T-cell (primary cell): ENCODE results near the gene RGS17. TPM values are rescaled to one million over a fixed set of nuclear protein-coding genes. Genes with fewer than 3 reads are reported as not detected.

Experiments
- ATAC-seq, 4 experiments: fragments of 200-7000 bp in 3 of 4; fragments of 150-1000 bp in 1 of 4; cut with Tn5 transposase; replicated peaks in 1 of 4; 1 replicate in 3 of 4; 2 replicates in 1 of 4; pipeline ENCODE4 v1.10.0; 2021; ENCODE audit warnings: moderate library complexity in 3 of 4, mild to moderate bottlenecking in 2 of 4, moderate number of reproducible peaks in 1 of 4
- CTCF ChIA-PET, 2 donors: fragments of 300-600 bp; sonication (Branson Sonifier 250); formaldehyde crosslinking; loops; one replicate each; lab custom pipeline; 2022; ENCODE audit warnings: antibody characterized with exemption in 2 of 2; lab: Charles Lee
- POLR2A ChIA-PET, 2 donors: fragments of 300-600 bp; sonication (Branson Sonifier 250); formaldehyde crosslinking; loops; one replicate each; lab custom pipeline; 2022; ENCODE audit warnings: antibody characterized with exemption in 2 of 2; lab: Charles Lee
- DNase-seq, 35 experiments: peaks; one replicate each; pipeline versions ENCODE4 v3.0.0 to v3.0.0-alpha.2; 2013 to 2023
- H3K27ac ChIP-seq: one replicate; pipeline ENCODE4 v1.5.1; 2013; ENCODE audit warnings: low read length
- H3K27me3 ChIP-seq, 2 experiments: replicated peaks in 1 of 2; 1 replicate in 1 of 2; 2 replicates in 1 of 2; pipeline versions ENCODE4 v1.6.1 to v1.7.0; 2013; ENCODE audit warnings: low read length in 1 of 2, mixed read lengths in 1 of 2; ENCODE audit not compliant: control insufficient read depth in 2 of 2, insufficient read depth in 2 of 2; ENCODE audit errors: extremely low read depth in 1 of 2
- H3K36me3 ChIP-seq, 2 donors: 1 replicate in 1 of 2; 2 replicates in 1 of 2; pipeline versions ENCODE4 v1.6.1 to v1.7.0; 2013; ENCODE audit warnings: low read length in 1 of 2; ENCODE audit not compliant: control insufficient read depth in 2 of 2, insufficient read depth in 1 of 2; ENCODE audit errors: extremely low read depth in 1 of 2
- H3K4me1 ChIP-seq, 2 experiments: 1 replicate in 1 of 2; 2 replicates in 1 of 2; pipeline versions ENCODE4 v1.6.1 to v1.7.0; 2013; ENCODE audit warnings: low read length in 2 of 2, mixed read lengths in 1 of 2; ENCODE audit not compliant: insufficient read depth in 2 of 2, control insufficient read depth in 1 of 2; ENCODE audit errors: extremely low read depth in 1 of 2
- H3K4me3 ChIP-seq, 2 donors: 1 replicate in 1 of 2; 2 replicates in 1 of 2; pipeline versions ENCODE4 v1.5.1 to v1.7.0; 2013; ENCODE audit warnings: mild to moderate bottlenecking in 2 of 2, low read length in 1 of 2, moderate library complexity in 1 of 2; ENCODE audit not compliant: control insufficient read depth in 1 of 2; ENCODE audit errors: extremely low read depth in 1 of 2
- H3K9me3 ChIP-seq: 2 replicates; pipeline ENCODE4 v1.7.0; 2013
- H3K27ac Mint-ChIP-seq, 2 donors: one replicate each; pipeline ENCODE4 v1.8.0; 2020 to 2021; ENCODE audit warnings: mild to moderate bottlenecking in 2 of 2, mixed read lengths in 2 of 2
- H3K27me3 Mint-ChIP-seq, 2 donors: one replicate each; pipeline ENCODE4 v1.8.0; 2021 to 2022; ENCODE audit warnings: mixed read lengths in 2 of 2
- H3K36me3 Mint-ChIP-seq: one replicate; pipeline ENCODE4 v1.8.0; 2021; ENCODE audit warnings: mixed read lengths
- H3K4me1 Mint-ChIP-seq, 3 donors: one replicate each; pipeline ENCODE4 v1.8.0; 2020 to 2022; ENCODE audit warnings: mixed read lengths in 3 of 3, mild to moderate bottlenecking in 1 of 3
- H3K4me3 Mint-ChIP-seq, 3 donors: one replicate each; pipeline ENCODE4 v1.8.0; 2020 to 2022; ENCODE audit warnings: mild to moderate bottlenecking in 3 of 3, mixed read lengths in 3 of 3, moderate library complexity in 3 of 3
- H3K9me3 Mint-ChIP-seq, 3 donors: one replicate each; pipeline ENCODE4 v1.8.0; 2020 to 2022; ENCODE audit warnings: mixed read lengths in 3 of 3
- WGBS: methylation state at CpG from one replicate; pipeline ENCODE4 v1.1.5; 2013; ENCODE audit warnings: missing lambda C conversion rate; ENCODE audit not compliant: insufficient coverage; 5-methylcytosine and 5-hydroxymethylcytosine counted together
- total RNA-seq, 35 experiments: library from RNA in 6 of 35; stranded (reverse) in 6 of 35; fragments of 120-200 nt in 1 of 35; gene quantifications; one replicate each; pipeline versions ENCODE4 v1.2.1 to v1.2.4 and lab custom pipeline; 2013 to 2026

RGS17 gene
- total RNA-seq, 5 donors from 2014 or later (not counting 1 experiment from before 2014, with no cell fraction given): 0.09 to 0.30 TPM; not detected in 3

- no peaks in the 10 kb centered on the region for H3K36me3 ChIP-seq
- H3K27ac ChIP-seq: no peak overlapping the region
- no peaks in the 10 kb centered on the region for H3K27me3 ChIP-seq
- no peak for ATAC-seq
- H3K4me3 Mint-ChIP-seq: no peak overlapping the region
- POLR2A ChIA-PET: no interaction called here
- H3K36me3 Mint-ChIP-seq: no peaks in the 10 kb centered on the region
- H3K27me3 Mint-ChIP-seq: peaks cover 11 to 32% of the 10 kb centered on the region in 2 donors
- CTCF ChIA-PET: no interaction called here
- H3K9me3 ChIP-seq: no peaks in the 10 kb centered on the region
- DNase-seq: no peak
- H3K4me3 ChIP-seq: no peak overlapping the region
- no peaks in the 10 kb centered on the region for H3K9me3 Mint-ChIP-seq
- no peaks in the 10 kb centered on the region for H3K4me1 ChIP-seq
- H3K4me1 Mint-ChIP-seq: no peaks in the 10 kb centered on the region
- WGBS: no CpG with 5 or more reads among the region's 6 CpGs
- no peak overlapping the region for H3K27ac Mint-ChIP-seq
Observed at GRCh38 chr6:153103319-153103655, 27.8 kb downstream of the RGS17 start.

GRCh38 chr6:153102605-153103318, 28.3 kb downstream of the RGS17 start:
- H3K9me3 Mint-ChIP-seq: no peaks in the 10 kb centered on the region
- Histone ChIP-seq H3K4me3 (no peak overlapping the region), H3K4me1 (no peaks in the 10 kb centered on the region), H3K27ac (no peak overlapping the region), H3K36me3 (no peaks in the 10 kb centered on the region), H3K9me3 (no peaks in the 10 kb centered on the region), H3K27me3 (no peaks in the 10 kb centered on the region)
- H3K27ac Mint-ChIP-seq: no peak overlapping the region
- DNase-seq: no peak
- no peak overlapping the region for H3K4me3 Mint-ChIP-seq
- H3K36me3 Mint-ChIP-seq: no peaks in the 10 kb centered on the region
- WGBS: no CpG with 5 or more reads among the region's 2 CpGs
- ATAC-seq: no peak
- POLR2A ChIA-PET: no interaction called here
- no peaks in the 10 kb centered on the region for H3K4me1 Mint-ChIP-seq
- peaks cover 11 to 33% of the 10 kb centered on the region in 2 donors for H3K27me3 Mint-ChIP-seq
- CTCF ChIA-PET: no interaction called here

- WGBS: 88% methylated on average over 1 of the region's 5 CpGs
- CTCF ChIA-PET: no interaction called here
- no peak overlapping the region for H3K27ac Mint-ChIP-seq
- peaks cover 11 to 35% of the 10 kb centered on the region in 2 donors for H3K27me3 Mint-ChIP-seq
- no peaks in the 10 kb centered on the region for H3K9me3 Mint-ChIP-seq
- no peaks in the 10 kb centered on the region for H3K36me3 ChIP-seq
- H3K4me3 ChIP-seq: no peak overlapping the region
- H3K4me1 ChIP-seq: no peaks in the 10 kb centered on the region
- no peaks in the 10 kb centered on the region for H3K36me3 Mint-ChIP-seq
- POLR2A ChIA-PET: no interaction called here
- ATAC-seq: no peak
- no peaks in the 10 kb centered on the region for H3K4me1 Mint-ChIP-seq
- no peak for DNase-seq
- no peak overlapping the region for H3K27ac ChIP-seq
- H3K4me3 Mint-ChIP-seq: no peak overlapping the region
- no peaks in the 10 kb centered on the region for H3K27me3 ChIP-seq
- no peaks in the 10 kb centered on the region for H3K9me3 ChIP-seq
Observed at GRCh38 chr6:153101461-153101860, 29.6 kb downstream of the RGS17 start.

GRCh38 chr6:153099636-153100035, 31.4 kb downstream of the RGS17 start:
- no peak overlapping the region for H3K27ac Mint-ChIP-seq
- WGBS: no CpG with 5 or more reads among the region's 3 CpGs

GRCh38 chr6:153096792-153097191, 34.3 kb downstream of the RGS17 start:
- H3K9me3 Mint-ChIP-seq: no peaks in the 10 kb centered on the region
- H3K27me3 ChIP-seq: no peaks in the 10 kb centered on the region
- ATAC-seq (no peak), DNase-seq (no peak)
- no peaks in the 10 kb centered on the region for H3K4me1 ChIP-seq
- H3K27me3 Mint-ChIP-seq: peaks cover 2 to 20% of the 10 kb centered on the region in 2 donors
- H3K4me1 Mint-ChIP-seq: no peaks in the 10 kb centered on the region
- no peaks in the 10 kb centered on the region for H3K9me3 ChIP-seq
- CTCF ChIA-PET: no interaction called here
- H3K27ac ChIP-seq: no peak overlapping the region
- no peaks in the 10 kb centered on the region for H3K36me3 Mint-ChIP-seq
- no peak overlapping the region for H3K4me3 Mint-ChIP-seq
- POLR2A ChIA-PET: no interaction called here
- H3K36me3 ChIP-seq: no peaks in the 10 kb centered on the region
- H3K27ac Mint-ChIP-seq: no peak overlapping the region
- no CpG with 5 or more reads among the region's 1 CpG for WGBS
- H3K4me3 ChIP-seq: no peak overlapping the region

More at GRCh38 chr6:153099636-153100035, 31.4 kb downstream of the RGS17 start:
- no peaks in the 10 kb centered on the region for H3K36me3 Mint-ChIP-seq
- Histone ChIP-seq H3K9me3 (no peaks in the 10 kb centered on the region), H3K4me3 (no peak overlapping the region), H3K36me3 (no peaks in the 10 kb centered on the region), H3K4me1 (no peaks in the 10 kb centered on the region), H3K27me3 (no peaks in the 10 kb centered on the region), H3K27ac (no peak overlapping the region)
- DNase-seq: no peak
- peaks cover 7 to 23% of the 10 kb centered on the region in 2 donors for H3K27me3 Mint-ChIP-seq
- POLR2A ChIA-PET: no interaction called here
- no peak overlapping the region for H3K4me3 Mint-ChIP-seq
- ATAC-seq: no peak
- no peaks in the 10 kb centered on the region for H3K9me3 Mint-ChIP-seq
- CTCF ChIA-PET: interaction anchor here in 1 of 2 donors (1.4 kb wide), 1 partner anchor 15 kb away, joined by 4 read pairs; no protein-coding TSS in a partner anchor
- H3K4me1 Mint-ChIP-seq: no peaks in the 10 kb centered on the region

GRCh38 chr6:153096031-153096430, 35.1 kb downstream of the RGS17 start:
- Mint-ChIP-seq H3K4me3 (no peak overlapping the region), H3K27ac (no peak overlapping the region), H3K9me3 (no peaks in the 10 kb centered on the region), H3K36me3 (no peaks in the 10 kb centered on the region), H3K27me3 (peaks cover 1 to 20% of the 10 kb centered on the region in 2 donors), H3K4me1 (no peaks in the 10 kb centered on the region)
- H3K27ac ChIP-seq: no peak overlapping the region
- no peaks in the 10 kb centered on the region for H3K4me1 ChIP-seq
- ChIA-PET POLR2A (no interaction called here), CTCF (no interaction called here)
- no peaks in the 10 kb centered on the region for H3K27me3 ChIP-seq
- no peak for ATAC-seq
- 53% methylated on average over 3 of the region's 4 CpGs for WGBS
- H3K4me3 ChIP-seq: no peak overlapping the region
- no peaks in the 10 kb centered on the region for H3K36me3 ChIP-seq
- DNase-seq: no peak
- H3K9me3 ChIP-seq: no peaks in the 10 kb centered on the region
